Body of pancreas (tissue), 4 donors: ENCODE results near the gene ADCY6. TPM values are rescaled to one million over a fixed set of nuclear protein-coding genes. Genes with fewer than 3 reads are reported as not detected.

Source experiments
- ATAC-seq: fragments of 150-250 bp; one replicate; pipeline ENCODE4 v1.9.1; 2016
- DNase-seq, 4 donors: peaks; one replicate each; pipeline ENCODE4 v3.0.0-alpha.2; 2019
- H3K27ac ChIP-seq, 4 donors: fragments of 200-600 bp; sonication (generic); 1 replicate in 3 of 4; 2 replicates in 1 of 4; pipeline versions ENCODE4 v1.5.1 to v1.6.1; 2016 to 2019; ENCODE audit warnings: mild to moderate bottlenecking in 1 of 4, mixed read lengths in 1 of 4, moderate library complexity in 1 of 4
- H3K27me3 ChIP-seq, 2 donors: fragments of 200-600 bp; sonication (generic); one replicate each; pipeline ENCODE4 v1.6.0; 2016; ENCODE audit warnings: mild to moderate bottlenecking in 1 of 2
- H3K36me3 ChIP-seq, 2 donors: fragments of 200-600 bp; sonication (generic); replicated peaks in 1 of 2; 2 replicates each; pipeline ENCODE4 v1.5.1; 2016; ENCODE audit warnings: low read depth in 2 of 2; ENCODE audit not compliant: insufficient read depth in 1 of 2
- H3K4me1 ChIP-seq: fragments of 200-600 bp; sonication (generic); one replicate; pipeline ENCODE4 v1.6.0; 2016
- H3K4me3 ChIP-seq, 2 donors: fragments of 200-600 bp; sonication (generic); 1 replicate in 1 of 2; 2 replicates in 1 of 2; pipeline ENCODE4 v1.5.1; 2016 to 2019
- H3K9me3 ChIP-seq, 3 donors: fragments of 200-600 bp; sonication (generic); 1 replicate in 2 of 3; 2 replicates in 1 of 3; pipeline ENCODE4 v1.5.1; 2016
- POLR2A ChIP-seq, 3 donors: fragments of 450-650 bp; IDR thresholded peaks; one replicate each; pipeline ENCODE4 v1.6.1; 2016; ENCODE audit warnings: antibody characterized with exemption in 3 of 3, mild to moderate bottlenecking in 2 of 3
- WGBS, 2 donors: methylation state at CpG; one replicate each; pipeline ENCODE4 v1.1.5; 2017; 5-methylcytosine and 5-hydroxymethylcytosine counted together
- intact Hi-C: fragments of 100-400 bp; cut with DNase I; formaldehyde crosslinking; loops from one replicate; pipeline ENCODE4 v1.15.1; 2023
- total RNA-seq, 2 donors: library from RNA; depleted of rRNA; stranded (reverse); fragments of >200 nt; gene quantifications; one replicate each; pipeline ENCODE4 v1.1.0, GENCODE V29; 2016
- TF ChIP-seq, protein P1 (sequence below), 7 experiments: fragments of 450-650 bp in 4 of 7; fragments of 200-600 bp in 3 of 7; sonication (generic) in 3 of 7; IDR thresholded peaks; one replicate each; pipeline ENCODE4 v1.5.1; 2016 to 2019; ENCODE audit warnings: antibody characterized with exemption in 7 of 7

Gene ADCY6
- total RNA-seq, 2 donors from 2014 or later, result 38.6 to 59.1 TPM

DNA sequence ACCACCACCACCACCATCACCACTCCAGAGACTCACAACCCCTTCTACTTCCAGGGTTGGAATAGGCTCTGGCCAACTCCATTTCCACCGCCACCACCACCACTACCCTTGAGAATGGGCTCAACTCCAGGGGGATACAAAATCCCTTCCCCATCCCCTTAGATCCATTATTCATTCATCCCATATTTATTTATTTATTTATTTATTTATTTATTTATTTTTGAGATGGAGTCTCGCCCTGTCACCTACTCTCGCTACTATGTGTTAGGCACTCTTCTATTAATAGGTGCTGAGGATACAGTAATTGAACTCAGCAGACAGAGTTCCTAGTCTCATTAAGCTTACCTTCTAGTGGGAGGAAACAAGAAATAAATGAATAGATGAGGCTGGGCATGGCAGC, 4.8 kb upstream of the ADCY6 start:
- Histone ChIP-seq H3K36me3 (no peaks in the 10 kb centered on the region), H3K27ac (no peak overlapping the region), H3K4me3 (no peak overlapping the region), H3K27me3 (no peaks in the 10 kb centered on the region), H3K9me3 (no peaks in the 10 kb centered on the region), H3K4me1 (peaks cover 24% of the 10 kb centered on the region)
- TF ChIP-seq, protein P1, sequence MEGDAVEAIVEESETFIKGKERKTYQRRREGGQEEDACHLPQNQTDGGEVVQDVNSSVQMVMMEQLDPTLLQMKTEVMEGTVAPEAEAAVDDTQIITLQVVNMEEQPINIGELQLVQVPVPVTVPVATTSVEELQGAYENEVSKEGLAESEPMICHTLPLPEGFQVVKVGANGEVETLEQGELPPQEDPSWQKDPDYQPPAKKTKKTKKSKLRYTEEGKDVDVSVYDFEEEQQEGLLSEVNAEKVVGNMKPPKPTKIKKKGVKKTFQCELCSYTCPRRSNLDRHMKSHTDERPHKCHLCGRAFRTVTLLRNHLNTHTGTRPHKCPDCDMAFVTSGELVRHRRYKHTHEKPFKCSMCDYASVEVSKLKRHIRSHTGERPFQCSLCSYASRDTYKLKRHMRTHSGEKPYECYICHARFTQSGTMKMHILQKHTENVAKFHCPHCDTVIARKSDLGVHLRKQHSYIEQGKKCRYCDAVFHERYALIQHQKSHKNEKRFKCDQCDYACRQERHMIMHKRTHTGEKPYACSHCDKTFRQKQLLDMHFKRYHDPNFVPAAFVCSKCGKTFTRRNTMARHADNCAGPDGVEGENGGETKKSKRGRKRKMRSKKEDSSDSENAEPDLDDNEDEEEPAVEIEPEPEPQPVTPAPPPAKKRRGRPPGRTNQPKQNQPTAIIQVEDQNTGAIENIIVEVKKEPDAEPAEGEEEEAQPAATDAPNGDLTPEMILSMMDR (IDR thresholded peaks at IDR 0.05), result no peak
- no peak for TF ChIP-seq POLR2A (IDR thresholded peaks at IDR 0.05)
- intact Hi-C loops, result no loop called here
- DNase-seq (no peak), ATAC-seq (no peak)
- 92 to 94% methylated on average over 3 of the region's 3 CpGs for WGBS, 2 donors

DNA sequence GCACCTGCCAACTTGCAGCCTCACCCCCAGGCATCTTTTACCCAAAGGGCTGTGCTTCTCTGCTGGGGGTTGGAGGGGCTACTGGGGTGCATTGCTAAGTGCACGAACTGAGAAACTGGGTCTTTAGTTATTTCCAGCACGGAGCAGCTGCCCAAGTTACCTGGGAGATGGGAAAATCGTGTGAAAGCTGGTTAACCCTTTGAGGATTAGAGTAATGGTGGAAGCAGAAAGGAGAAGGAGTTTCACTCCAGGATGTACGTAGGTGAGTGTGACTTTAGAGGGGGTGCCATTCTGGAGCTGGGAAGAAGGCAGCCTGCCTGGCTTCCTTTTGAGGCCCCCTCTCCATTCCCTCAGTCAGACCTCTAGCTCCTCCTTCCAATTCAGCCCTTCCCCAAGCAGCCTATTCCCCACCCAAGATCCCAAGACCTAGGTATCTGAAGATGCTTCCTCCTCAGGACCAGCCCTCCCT, 1.0 kb upstream of the ADCY6 start:
- no peaks in the 10 kb centered on the region for H3K36me3 ChIP-seq
- TF ChIP-seq, protein P1 (IDR thresholded peaks at IDR 0.05), result no peak
- DNase-seq (no peak), ATAC-seq (no peak)
- H3K4me3 ChIP-seq, result peak overlapping the region in 1 of 2 donors; percentile 100
- H3K27me3 ChIP-seq, result no peaks in the 10 kb centered on the region
- H3K9me3 ChIP-seq, result no peaks in the 10 kb centered on the region
- 0 to 10% methylated on average over 4 of the region's 4 CpGs for WGBS, 2 donors
- intact Hi-C loops, result no loop called here
- H3K27ac ChIP-seq, result peak overlapping the region; percentile 80 to 99 (median 95)
- H3K4me1 ChIP-seq, result peaks cover 35% of the 10 kb centered on the region

DNA sequence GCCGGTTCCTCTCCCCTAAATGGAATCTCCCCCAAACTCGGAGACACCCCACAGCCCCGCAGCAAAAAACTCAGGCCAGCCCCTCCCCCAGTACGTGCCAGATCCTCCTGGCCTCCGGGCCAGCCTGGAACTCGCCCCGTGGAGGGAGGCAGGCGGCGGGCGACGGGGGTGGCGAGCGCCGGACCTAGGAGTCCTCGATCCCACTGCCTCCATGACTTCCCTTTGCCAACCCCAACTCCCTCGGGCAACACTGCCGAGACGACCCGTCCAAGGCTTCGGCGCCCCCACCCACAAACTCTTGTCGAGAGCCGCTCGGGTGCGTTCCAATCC, 400 bp downstream of the ADCY6 start:
- Histone ChIP-seq H3K9me3 (no peaks in the 10 kb centered on the region), H3K4me3 (peak overlapping the region; percentile 37 to 66), H3K4me1 (peaks cover 34% of the 10 kb centered on the region), H3K36me3 (no peaks in the 10 kb centered on the region), H3K27ac (peak overlapping the region; percentile 44 to 99 (median 95)), H3K27me3 (no peaks in the 10 kb centered on the region)
- peak in 2 of 4 donors; percentile 32 to 40 for DNase-seq
- intact Hi-C loops, result no loop called here
- TF ChIP-seq, protein P1 (IDR thresholded peaks at IDR 0.05), result no peak
- TF ChIP-seq POLR2A (IDR thresholded peaks at IDR 0.05), result peak in 2 of 3 donors; percentile 10 to 19
- 0 to 1% methylated on average over 8 to 21 of the region's 25 CpGs for WGBS, 2 donors
- peak; percentile 29 for ATAC-seq

DNA sequence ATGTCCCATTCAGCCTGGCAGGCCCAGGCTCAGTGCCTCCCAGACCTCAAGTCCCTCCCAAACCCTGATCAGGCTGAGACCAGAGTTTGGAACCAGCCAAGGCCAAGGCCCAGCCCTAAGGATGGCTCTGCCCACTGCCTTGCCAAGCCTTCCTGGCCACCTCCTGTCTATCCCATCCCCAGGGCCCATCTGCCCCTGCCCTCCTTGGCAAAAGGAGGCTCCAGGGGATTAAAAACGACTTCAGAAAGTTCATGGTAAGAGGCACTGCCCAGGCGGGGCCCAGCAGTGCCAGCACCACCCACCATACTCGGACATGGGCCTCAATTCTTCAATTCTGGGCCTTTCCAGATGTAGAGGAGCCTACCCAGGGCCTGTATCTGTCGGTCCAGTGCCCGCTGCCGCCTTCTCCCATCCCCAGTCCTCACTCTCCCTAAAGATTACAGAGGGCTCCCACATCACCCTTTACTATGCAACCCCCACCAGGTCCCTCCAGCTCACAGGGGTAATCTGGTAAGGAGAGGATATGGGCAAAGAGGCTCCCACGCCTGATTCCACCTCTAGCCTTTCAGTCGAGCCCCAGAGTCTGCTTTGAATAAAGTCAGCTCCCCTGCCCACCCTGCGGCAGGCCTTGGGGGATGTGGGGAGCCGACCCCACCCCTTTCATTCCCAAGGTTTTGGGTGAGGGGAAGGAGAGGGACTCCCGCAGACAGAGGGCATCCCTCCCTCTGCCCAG, 932 bp downstream of the ADCY6 start:
- TF ChIP-seq, protein P1 (IDR thresholded peaks at IDR 0.05), result no peak
- no peak for TF ChIP-seq POLR2A (IDR thresholded peaks at IDR 0.05)
- ATAC-seq, result no peak
- Histone ChIP-seq H3K4me1 (peaks cover 34% of the 10 kb centered on the region), H3K36me3 (no peaks in the 10 kb centered on the region), H3K27ac (peak overlapping the region; percentile 44 to 99 (median 95)), H3K27me3 (no peaks in the 10 kb centered on the region), H3K9me3 (no peaks in the 10 kb centered on the region), H3K4me3 (peak overlapping the region; percentile 37 to 66)
- WGBS, 2 donors, result 2 to 6% methylated on average over 6 to 11 of the region's 11 CpGs
- intact Hi-C loops, result no loop called here
- no peak for DNase-seq
